ENCODE measurements around the gene FAM117B.

Gene FAM117B

DNA sequence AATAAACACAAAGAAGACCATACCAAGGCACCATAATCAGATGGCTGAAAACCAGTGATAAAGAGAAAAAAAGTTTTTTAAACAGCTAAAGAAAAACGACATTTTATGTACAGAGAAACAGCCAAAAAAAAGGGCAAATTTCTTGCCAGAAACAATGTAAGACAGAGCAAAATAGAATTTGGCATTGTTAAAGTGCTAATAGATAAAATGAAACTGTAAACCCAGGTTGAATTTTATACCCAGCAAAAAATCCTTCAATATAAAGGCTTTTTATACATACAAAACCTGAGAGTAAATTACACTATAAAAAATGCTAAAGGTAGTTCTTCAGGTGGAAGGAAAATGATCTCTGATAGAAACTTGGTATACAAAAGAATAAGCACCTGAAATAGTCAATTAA lies 45.7 kb downstream of the FAM117B start:
- no peak overlapping the region for H3K27ac ChIP-seq
- DNase-seq = no peak
- no peaks in the 10 kb centered on the region for H3K36me3 ChIP-seq
- TF ChIP-seq CTCF (IDR thresholded peaks at IDR 0.05; ENCODE audit: low read depth, low read length) = no peak
- H3K9me3 ChIP-seq (ENCODE audit: severe bottlenecking) = no peaks in the 10 kb centered on the region
- H3K27me3 ChIP-seq (ENCODE audit: insufficient read depth, low read depth, severe bottlenecking) = no peaks in the 10 kb centered on the region
- no peak overlapping the region for H3K4me3 ChIP-seq (ENCODE audit: low read depth, low read length)

GRCh38 chr2:202681688-202682205 lies 47.0 kb downstream of the FAM117B start:
- Histone ChIP-seq H3K36me3 (no peaks in the 10 kb centered on the region), H3K4me3 (ENCODE audit: low read depth, low read length) (no peak overlapping the region), H3K27ac (no peak overlapping the region), H3K27me3 (ENCODE audit: insufficient read depth, low read depth, severe bottlenecking) (no peaks in the 10 kb centered on the region), H3K9me3 (ENCODE audit: severe bottlenecking) (no peaks in the 10 kb centered on the region)
- no peak for DNase-seq
- TF ChIP-seq CTCF (IDR thresholded peaks at IDR 0.05; ENCODE audit: low read depth, low read length) = no peak

DNA sequence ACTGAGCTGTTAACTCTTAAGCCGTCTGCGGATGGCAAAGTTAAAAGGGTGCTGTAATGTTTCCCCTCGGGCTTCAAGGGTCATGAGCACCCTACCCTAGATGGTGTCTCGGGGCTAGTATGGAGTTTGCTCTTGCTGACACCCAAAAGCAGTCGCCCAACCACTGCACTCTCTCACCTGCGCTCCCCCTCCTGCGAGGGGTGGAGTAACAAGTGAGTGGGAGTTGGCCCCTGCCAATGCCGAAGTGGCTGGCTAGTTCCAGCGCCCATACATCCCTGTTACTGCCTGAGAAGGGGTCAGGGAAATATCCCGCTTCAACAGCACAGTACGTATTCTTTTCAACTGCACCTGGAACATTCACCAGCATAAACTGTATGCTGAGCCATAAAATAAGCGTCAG lies 47.5 kb downstream of the FAM117B start:
- Histone ChIP-seq H3K4me3 (ENCODE audit: low read depth, low read length) (no peak overlapping the region), H3K27me3 (ENCODE audit: insufficient read depth, low read depth, severe bottlenecking) (no peaks in the 10 kb centered on the region), H3K27ac (no peak overlapping the region), H3K9me3 (ENCODE audit: severe bottlenecking) (no peaks in the 10 kb centered on the region), H3K36me3 (no peaks in the 10 kb centered on the region)
- DNase-seq = no peak
- TF ChIP-seq CTCF (IDR thresholded peaks at IDR 0.05; ENCODE audit: low read depth, low read length) = no peak

- no peak overlapping the region for H3K4me3 ChIP-seq (ENCODE audit: low read depth, low read length)
- no peaks in the 10 kb centered on the region for H3K36me3 ChIP-seq
- no peak for DNase-seq
Observed at GRCh38 chr2:202687276-202687675, 52.5 kb downstream of the FAM117B start.

DNA sequence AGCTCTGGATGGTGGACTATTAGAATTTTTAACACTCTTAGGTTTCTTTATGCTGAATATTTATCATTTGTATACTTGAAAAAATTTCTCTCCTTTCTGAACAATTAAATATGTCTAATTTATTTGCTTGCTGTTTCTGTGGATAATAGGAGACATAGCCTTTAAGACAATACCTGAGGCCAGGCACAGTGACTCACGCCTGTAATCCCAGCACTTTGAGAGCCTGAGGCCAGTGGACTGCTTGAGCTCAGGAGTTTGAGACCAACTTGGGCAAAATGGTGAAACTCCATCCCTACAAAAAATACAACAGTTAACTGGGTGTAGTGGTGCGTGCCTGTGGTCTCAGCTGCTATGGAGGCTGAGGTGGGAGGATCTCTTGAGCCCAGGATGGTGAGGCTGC lies 54.7 kb downstream of the FAM117B start:
- Histone ChIP-seq H3K4me3 (ENCODE audit: low read depth, low read length) (no peak overlapping the region), H3K27ac (no peak overlapping the region), H3K27me3 (ENCODE audit: insufficient read depth, low read depth, severe bottlenecking) (no peaks in the 10 kb centered on the region), H3K36me3 (no peaks in the 10 kb centered on the region), H3K9me3 (ENCODE audit: severe bottlenecking) (no peaks in the 10 kb centered on the region)
- no peak for DNase-seq
- TF ChIP-seq CTCF (IDR thresholded peaks at IDR 0.05; ENCODE audit: low read depth, low read length) = no peak

More at GRCh38 chr2:202687276-202687675, 52.5 kb downstream of the FAM117B start:
- TF ChIP-seq CTCF (IDR thresholded peaks at IDR 0.05; ENCODE audit: low read depth, low read length) = no peak
- H3K27ac ChIP-seq = no peak overlapping the region
- no peaks in the 10 kb centered on the region for H3K9me3 ChIP-seq (ENCODE audit: severe bottlenecking)
- H3K27me3 ChIP-seq (ENCODE audit: insufficient read depth, low read depth, severe bottlenecking) = no peaks in the 10 kb centered on the region

- no peak overlapping the region for H3K4me3 ChIP-seq (ENCODE audit: low read depth, low read length)
- no peak for TF ChIP-seq CTCF (IDR thresholded peaks at IDR 0.05; ENCODE audit: low read depth, low read length)
- H3K27ac ChIP-seq = no peak overlapping the region
- DNase-seq = no peak
- no peaks in the 10 kb centered on the region for H3K27me3 ChIP-seq (ENCODE audit: insufficient read depth, low read depth, severe bottlenecking)
- H3K36me3 ChIP-seq = no peaks in the 10 kb centered on the region
- no peaks in the 10 kb centered on the region for H3K9me3 ChIP-seq (ENCODE audit: severe bottlenecking)
Observed at GRCh38 chr2:202689898-202690297, 55.1 kb downstream of the FAM117B start.
